Activated CD8-positive, alpha-beta T cell treated with anti-CD3 and anti-CD28 coated beads for 36 hours (primary cell): Measurements from ENCODE around the gene PPP2CA. TPM values are rescaled to one million over a fixed set of nuclear protein-coding genes. Genes with fewer than 3 reads are reported as not detected.

Experiments
- ATAC-seq: fragments of 200-7000 bp; cut with Tn5 transposase; one replicate; pipeline ENCODE4 v1.10.0; 2021; ENCODE audit warnings: mild to moderate bottlenecking, moderate library complexity
- CTCF ChIA-PET: fragments of 350-600 bp; sonication (Branson Sonifier 250); formaldehyde crosslinking; loops from one replicate; lab custom pipeline; 2021; ENCODE audit warnings: antibody characterized with exemption; lab: Charles Lee
- POLR2A ChIA-PET: fragments of 350-600 bp; sonication (Branson Sonifier 250); formaldehyde crosslinking; loops from one replicate; lab custom pipeline; 2021; ENCODE audit warnings: antibody characterized with exemption; lab: Charles Lee
- DNase-seq: peaks from one replicate; pipeline ENCODE4 v3.0.0-alpha.2; 2020
- H3K27ac Mint-ChIP-seq: one replicate; pipeline ENCODE4 v1.8.0; 2021; ENCODE audit warnings: mild to moderate bottlenecking, mixed read lengths
- H3K27me3 Mint-ChIP-seq: one replicate; pipeline ENCODE4 v1.8.0; 2021; ENCODE audit warnings: mixed read lengths
- H3K36me3 Mint-ChIP-seq: one replicate; pipeline ENCODE4 v1.8.0; 2021; ENCODE audit warnings: low read depth, mixed read lengths
- H3K4me1 Mint-ChIP-seq: one replicate; pipeline ENCODE4 v1.8.0; 2021; ENCODE audit warnings: low read depth, mixed read lengths
- H3K4me3 Mint-ChIP-seq: one replicate; pipeline ENCODE4 v1.8.0; 2021; ENCODE audit warnings: mild to moderate bottlenecking, moderate library complexity, mixed read lengths
- H3K9me3 Mint-ChIP-seq: one replicate; pipeline ENCODE4 v1.8.0; 2021; ENCODE audit warnings: mixed read lengths
- intact Hi-C: fragments of 100-400 bp; cut with micrococcal nuclease; formaldehyde crosslinking; loops from one replicate; pipeline ENCODE4 v1.10.0; 2022
- total RNA-seq, 2 experiments: library from RNA; stranded (reverse); gene quantifications; one replicate each; pipeline ENCODE4 v1.2.3, GENCODE V29; 2021
- TF ChIP-seq, protein P1 (sequence below): fragments of 200-600 bp; IDR thresholded peaks from one replicate; pipeline ENCODE4 v1.8.0; 2022; ENCODE audit warnings: antibody characterized with exemption, mild to moderate bottlenecking

PPP2CA gene
- total RNA-seq: 100 to 1,000 TPM; 147 to 153 TPM

DNA sequence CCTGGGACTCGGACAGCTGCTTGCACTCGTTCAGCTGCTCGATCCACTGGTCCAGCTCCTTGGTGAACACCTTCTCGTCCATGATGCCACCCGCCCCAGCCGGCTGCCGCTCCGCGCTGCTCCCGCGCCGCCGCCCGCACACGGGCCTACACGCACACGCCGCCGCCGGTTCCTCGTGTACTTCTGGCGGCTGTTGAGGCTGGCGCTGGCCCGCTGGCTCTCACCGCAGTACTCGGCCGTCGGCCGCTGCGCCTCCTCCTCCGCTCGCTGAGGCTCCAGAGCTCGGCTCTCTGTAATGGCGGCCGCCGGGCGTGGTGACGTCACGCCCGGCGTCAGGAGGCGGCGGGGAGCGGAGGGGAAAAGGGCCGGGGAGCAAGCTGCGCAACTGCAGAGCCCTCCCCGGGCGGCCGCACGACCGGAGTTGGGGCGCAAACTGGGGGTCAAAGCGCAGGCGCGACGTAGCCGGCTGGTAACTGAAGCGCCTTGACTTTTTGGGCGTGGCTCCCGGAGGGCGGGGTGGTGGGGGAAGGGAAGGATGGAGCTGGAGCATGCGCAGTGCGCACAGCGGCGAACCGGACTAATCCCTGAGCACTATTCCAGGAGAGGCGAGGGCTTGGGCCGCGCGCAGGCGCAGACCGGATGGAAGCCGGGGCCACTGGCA is at the start of gene PPP2CA:
PPP2CA (minus strand) TSS at position 294 of the 661 bp plus-strand sequence; CDS start at position 82, 212 bp downstream.
- intact Hi-C loops: no loop called here
- DNase-seq: peak; percentile 98
- ChIA-PET POLR2A (interaction anchor here (0.8 to 2.9 kb wide), 17 partner anchors 8 to 679 kb away, joined by 3 to 28 read pairs (median 4); partner anchors contain the start of genes PCBD2, SKP1 and UBE2B), CTCF (interaction anchor here (0.8 to 1.3 kb wide), 7 partner anchors 11 to 361 kb away, joined by 3 to 5 read pairs (median 3); no protein-coding TSS in a partner anchor)
- peaks cover 33% of the 10 kb centered on the region for H3K4me1 Mint-ChIP-seq
- H3K27ac Mint-ChIP-seq: peak within 1 kb of the TSS; percentile 99
- TF ChIP-seq, protein P1, sequence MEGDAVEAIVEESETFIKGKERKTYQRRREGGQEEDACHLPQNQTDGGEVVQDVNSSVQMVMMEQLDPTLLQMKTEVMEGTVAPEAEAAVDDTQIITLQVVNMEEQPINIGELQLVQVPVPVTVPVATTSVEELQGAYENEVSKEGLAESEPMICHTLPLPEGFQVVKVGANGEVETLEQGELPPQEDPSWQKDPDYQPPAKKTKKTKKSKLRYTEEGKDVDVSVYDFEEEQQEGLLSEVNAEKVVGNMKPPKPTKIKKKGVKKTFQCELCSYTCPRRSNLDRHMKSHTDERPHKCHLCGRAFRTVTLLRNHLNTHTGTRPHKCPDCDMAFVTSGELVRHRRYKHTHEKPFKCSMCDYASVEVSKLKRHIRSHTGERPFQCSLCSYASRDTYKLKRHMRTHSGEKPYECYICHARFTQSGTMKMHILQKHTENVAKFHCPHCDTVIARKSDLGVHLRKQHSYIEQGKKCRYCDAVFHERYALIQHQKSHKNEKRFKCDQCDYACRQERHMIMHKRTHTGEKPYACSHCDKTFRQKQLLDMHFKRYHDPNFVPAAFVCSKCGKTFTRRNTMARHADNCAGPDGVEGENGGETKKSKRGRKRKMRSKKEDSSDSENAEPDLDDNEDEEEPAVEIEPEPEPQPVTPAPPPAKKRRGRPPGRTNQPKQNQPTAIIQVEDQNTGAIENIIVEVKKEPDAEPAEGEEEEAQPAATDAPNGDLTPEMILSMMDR: no peak
- H3K4me3 Mint-ChIP-seq: peak within 1 kb of the TSS; percentile 98
- peak; percentile 90 for ATAC-seq
- peaks cover 32% of the 10 kb centered on the region for H3K36me3 Mint-ChIP-seq
- no peaks in the 10 kb centered on the region for H3K27me3 Mint-ChIP-seq
- no peaks in the 10 kb centered on the region for H3K9me3 Mint-ChIP-seq

DNA sequence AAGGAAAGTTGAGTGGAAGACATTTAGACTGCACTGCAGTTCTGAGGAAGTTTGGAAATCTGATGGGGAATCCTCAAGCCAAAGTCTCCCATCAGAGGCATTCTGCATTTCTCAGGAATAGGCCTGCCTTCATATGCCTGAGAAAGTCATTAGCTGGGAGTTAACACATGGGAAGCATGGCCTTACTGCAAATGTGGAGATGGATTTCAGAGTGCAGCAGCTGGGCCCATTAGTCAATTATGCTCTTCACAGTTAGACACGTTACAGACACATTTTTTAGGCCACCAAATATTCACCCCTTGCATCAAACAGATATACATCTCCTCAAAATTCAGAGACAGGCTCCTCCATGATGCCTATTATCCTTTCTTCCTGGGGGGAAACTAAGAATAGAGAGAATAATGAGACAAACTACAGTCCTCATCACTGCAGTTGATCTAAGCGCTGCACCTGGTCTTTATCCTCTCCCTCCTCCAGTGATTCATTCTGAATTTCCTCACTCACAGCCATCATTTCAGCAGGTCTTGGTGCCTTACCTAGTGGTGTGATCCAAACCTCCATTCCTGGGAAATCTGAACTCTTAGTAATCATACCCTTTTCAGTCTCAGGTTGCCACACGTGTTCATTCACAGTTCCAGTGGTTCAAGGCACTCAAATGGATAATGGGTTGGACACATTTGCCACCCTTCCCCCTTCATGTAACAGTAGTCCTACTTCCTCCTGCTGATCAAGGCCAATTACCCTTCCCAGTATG is 47.9 kb upstream of the PPP2CA start:
- no peaks in the 10 kb centered on the region for H3K27me3 Mint-ChIP-seq
- H3K4me3 Mint-ChIP-seq: no peak overlapping the region
- H3K36me3 Mint-ChIP-seq: no peaks in the 10 kb centered on the region
- H3K4me1 Mint-ChIP-seq: no peaks in the 10 kb centered on the region
- ATAC-seq (no peak), DNase-seq (no peak)
- ChIA-PET CTCF (interaction anchor here (1.1 to 1.6 kb wide), 2 partner anchors 28 to 90 kb away, joined by 3 to 4 read pairs; no protein-coding TSS in a partner anchor), POLR2A (interaction anchor here (1.7 kb wide), 1 partner anchor 97 kb away, joined by 4 read pairs; the partner anchor contains the start of gene SKP1)
- H3K27ac Mint-ChIP-seq: no peak overlapping the region
- H3K9me3 Mint-ChIP-seq: peaks cover 2% of the 10 kb centered on the region
- TF ChIP-seq, protein P1: no peak
- intact Hi-C loops: loop anchor here (10.0 kb wide), 1 partner anchor 239 kb away; no protein-coding TSS in a partner anchor

DNA sequence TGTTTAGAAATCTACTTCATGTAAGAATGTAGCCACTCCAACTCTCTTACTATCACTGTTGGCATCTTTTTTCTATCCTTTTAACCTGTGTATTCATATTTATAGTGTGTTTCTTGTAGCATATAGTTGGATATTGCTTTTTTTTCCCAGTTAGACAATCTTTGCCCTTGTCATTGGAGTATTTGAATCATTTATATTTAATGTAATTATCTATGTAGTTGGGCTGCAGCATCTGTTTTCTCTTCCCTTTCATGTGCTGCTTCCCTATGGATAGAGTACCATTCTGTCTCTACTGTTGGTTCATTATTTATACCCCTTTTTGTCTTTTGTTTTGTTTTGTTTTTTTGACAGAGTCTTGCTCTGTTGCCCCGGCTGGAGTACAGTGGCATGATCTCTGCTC is 45.2 kb upstream of the PPP2CA start:
- H3K9me3 Mint-ChIP-seq: peaks cover 2% of the 10 kb centered on the region
- ATAC-seq: no peak
- no peaks in the 10 kb centered on the region for H3K36me3 Mint-ChIP-seq
- H3K4me3 Mint-ChIP-seq: no peak overlapping the region
- no peak for DNase-seq
- TF ChIP-seq, protein P1: no peak
- no peak overlapping the region for H3K27ac Mint-ChIP-seq
- ChIA-PET CTCF (no interaction called here), POLR2A (no interaction called here)
- no peaks in the 10 kb centered on the region for H3K27me3 Mint-ChIP-seq
- H3K4me1 Mint-ChIP-seq: no peaks in the 10 kb centered on the region
- intact Hi-C loops: loop anchor here (10.0 kb wide), 1 partner anchor 236 kb away; no protein-coding TSS in a partner anchor

DNA sequence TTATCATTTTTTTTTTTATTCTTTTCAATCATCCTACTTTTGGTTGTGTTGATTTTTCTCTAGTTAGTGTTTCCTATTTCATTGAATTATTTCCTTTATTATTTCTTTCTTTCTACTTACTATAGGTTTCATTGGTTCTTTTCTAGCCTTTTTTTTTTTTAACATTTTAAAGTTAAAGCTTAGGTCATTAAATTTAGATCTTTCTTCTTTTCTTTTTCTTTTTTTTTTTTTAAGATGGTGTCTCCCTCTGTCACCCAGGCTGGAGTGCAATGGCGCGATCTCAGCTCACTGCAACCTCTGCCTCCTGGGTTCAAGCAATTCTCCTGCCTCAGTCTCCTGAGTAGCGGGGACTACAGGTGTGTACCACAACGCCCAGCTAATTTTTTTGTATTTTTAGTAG is 43.0 kb upstream of the PPP2CA start:
- ChIA-PET POLR2A (interaction anchor here (0.6 kb wide), 1 partner anchor 43 kb away, joined by 4 read pairs; the partner anchor contains the start of gene PPP2CA), CTCF (interaction anchor here (1.2 to 1.8 kb wide), 2 partner anchors 298 to 318 kb away, joined by 3 to 5 read pairs; no protein-coding TSS in a partner anchor)
- ATAC-seq (no peak), DNase-seq (no peak)
- Mint-ChIP-seq H3K4me3 (no peak overlapping the region), H3K27ac (no peak overlapping the region), H3K27me3 (peaks cover 2% of the 10 kb centered on the region), H3K36me3 (no peaks in the 10 kb centered on the region), H3K4me1 (no peaks in the 10 kb centered on the region), H3K9me3 (peaks cover 8% of the 10 kb centered on the region)
- TF ChIP-seq, protein P1: no peak
- intact Hi-C loops: no loop called here
